ENCODE data around the gene POLR2E. TPM values are rescaled to one million over a fixed set of nuclear protein-coding genes. Genes with fewer than 3 reads are reported as not detected.

The POLR2E gene
- total and polyA plus RNA-seq, 10 of the 15 experiments (the other 5 are each of a cell fraction or from before 2014, with no cell fraction given) = 4.0 to 487 (median 200) TPM

GRCh38 chr19:1047696-1048147, 47.5 kb downstream of the POLR2E start:
- ChIA-PET POLR2A (interaction anchor here (0.7 kb wide), 1 partner anchor 38 kb away, joined by 3 read pairs; no protein-coding TSS in a partner anchor), SMC1A (ENCODE audit: uncharacterized antibody, unreplicated experiment) (interaction anchor here (0.8 kb wide), 1 partner anchor 214 kb away, joined by 3 read pairs; no protein-coding TSS in a partner anchor), CTCF (interaction anchor here (0.6 to 1.1 kb wide), 2 partner anchors 9 to 315 kb away, joined by 3 read pairs; no protein-coding TSS in a partner anchor), RAD21 (ENCODE audit: unreplicated experiment) (interaction anchor here (0.6 kb wide), 1 partner anchor 84 kb away, joined by 3 read pairs; no protein-coding TSS in a partner anchor)
- Histone ChIP-seq H3K27ac (ENCODE audit: control insufficient read depth, insufficient read depth) (no peak overlapping the region), H3K79me2 (ENCODE audit: control insufficient read depth, insufficient read depth, low read length) (no peaks in the 10 kb centered on the region), H3K4me1 (ENCODE audit: control insufficient read depth, insufficient read depth, low read length) (no peaks in the 10 kb centered on the region), H3K27me3 (replicated peaks in 1 of 2; ENCODE audit: control insufficient read depth in 2 of 2, insufficient read depth in 2 of 2, low read length in 1 of 2) (no peaks in the 10 kb centered on the region), H3K36me3 (ENCODE audit: control insufficient read depth in 2 of 2, insufficient read depth in 2 of 2, low read length in 1 of 2) (peaks cover 0 to 1% of the 10 kb centered on the region in 2 experiments; a peak in 1 of 4 replicates), H2AFZ (ENCODE audit: control insufficient read depth, low read depth, low read length) (no peak overlapping the region), H3K9me3 (replicated peaks; ENCODE audit: control insufficient read depth, insufficient read depth, low read length) (no peaks in the 10 kb centered on the region), H3K4me3 (no peak overlapping the region), H3K9ac (ENCODE audit: control insufficient read depth, insufficient read depth, low read length) (no peak overlapping the region), H3K4me2 (ENCODE audit: control insufficient read depth, insufficient read depth) (no peak overlapping the region), H4K20me1 (ENCODE audit: control insufficient read depth, insufficient read depth) (no peaks in the 10 kb centered on the region)
- TF ChIP-seq PBX3 (IDR thresholded peaks at IDR 0.05; ENCODE audit: insufficient replicate concordance, low read depth, low read length) (no peak), SP1 (IDR thresholded peaks at IDR 0.05; ENCODE audit: low read depth, low read length) (no peak), SUPT20H (IDR thresholded peaks at IDR 0.05; ENCODE audit: borderline replicate concordance, control insufficient read depth, low read depth, low read length) (no peak), HDGF (IDR thresholded peaks at IDR 0.05) (no peak), DPF2 (IDR thresholded peaks at IDR 0.05) (no peak), MTA2 (IDR thresholded peaks at IDR 0.05; ENCODE audit: low read depth) (no peak), ZNF622 (IDR thresholded peaks at IDR 0.05) (no peak), CEBPZ (IDR thresholded peaks at IDR 0.05; ENCODE audit: low read depth, low read length) (no peak)
- TF ChIP-seq, protein P1, sequence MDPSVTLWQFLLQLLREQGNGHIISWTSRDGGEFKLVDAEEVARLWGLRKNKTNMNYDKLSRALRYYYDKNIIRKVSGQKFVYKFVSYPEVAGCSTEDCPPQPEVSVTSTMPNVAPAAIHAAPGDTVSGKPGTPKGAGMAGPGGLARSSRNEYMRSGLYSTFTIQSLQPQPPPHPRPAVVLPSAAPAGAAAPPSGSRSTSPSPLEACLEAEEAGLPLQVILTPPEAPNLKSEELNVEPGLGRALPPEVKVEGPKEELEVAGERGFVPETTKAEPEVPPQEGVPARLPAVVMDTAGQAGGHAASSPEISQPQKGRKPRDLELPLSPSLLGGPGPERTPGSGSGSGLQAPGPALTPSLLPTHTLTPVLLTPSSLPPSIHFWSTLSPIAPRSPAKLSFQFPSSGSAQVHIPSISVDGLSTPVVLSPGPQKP (IDR thresholded peaks at IDR 0.05; ENCODE audit: low read depth, low read length) = no peak
- no TSS peak for BruUV-seq (replicated peaks)
- 86% methylated on average over 11 of the region's 20 CpGs for WGBS (ENCODE audit: insufficient coverage, insufficient replicate concordance, low lambda C conversion rate, missing lambda C conversion rate)
- intact Hi-C loops (cut with micrococcal nuclease; ENCODE audit: unreplicated experiment) = no loop called here
- in situ Hi-C loops (cut with MboI) = no loop called here
- FAIRE-seq (no peak), DNase-seq (ENCODE audit: low read depth, low spot score) (no peak), ATAC-seq (no peak)

Data from GM12878 (cell line).